ENCODE measurements around the gene MMAB. TPM values are rescaled to one million over a fixed set of nuclear protein-coding genes. Genes with fewer than 3 reads are reported as not detected.

MMAB gene
- total RNA-seq, 1 donor from 2014 or later = 27.7 TPM

DNA sequence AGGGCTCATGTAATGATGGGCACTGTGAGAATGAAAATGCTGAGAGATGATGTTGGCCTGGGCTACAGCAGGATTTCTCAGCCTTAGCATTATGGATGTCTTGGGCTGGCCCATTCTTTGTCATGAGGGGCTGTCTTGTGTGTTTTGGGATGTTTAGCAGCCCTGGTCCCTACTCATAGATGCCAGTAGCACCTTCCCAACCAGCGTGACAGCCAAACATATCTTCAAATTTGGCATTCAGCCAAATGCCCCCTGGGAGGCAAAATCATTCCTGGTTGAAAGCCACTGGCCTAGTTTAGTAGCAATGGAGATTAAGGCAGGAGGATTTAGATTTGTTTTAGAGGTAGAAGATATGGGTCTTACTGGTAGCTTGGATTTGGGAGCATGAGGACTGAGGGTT, 69.2 kb downstream of the MMAB start:
- Histone ChIP-seq H3K4me3 (no peak overlapping the region), H3K27me3 (no peaks in the 10 kb centered on the region), H3K9me3 (no peaks in the 10 kb centered on the region), H3K36me3 (peaks cover 4 to 99% of the 10 kb centered on the region in 2 donors), H3K27ac (no peak overlapping the region), H3K4me1 (no peaks in the 10 kb centered on the region)
- intact Hi-C loops (cut with DNase I) = no loop called here
- TF ChIP-seq POLR2AphosphoS5 (IDR thresholded peaks at IDR 0.05; ENCODE audit: insufficient read depth in 1 of 2, low read depth in 1 of 2) = no peak
- no peak for TF ChIP-seq CTCF (IDR thresholded peaks at IDR 0.05)
- no peak for TF ChIP-seq POLR2A (IDR thresholded peaks at IDR 0.05)
- DNase-seq (ENCODE audit: extremely low spot score in 2 of 2) = no peak

Other genes starting within 250 kb of the MMAB start
- not detected for gene MYO1H, start 225.6 kb downstream of the MMAB start, total RNA-seq
- 86.2 TPM for gene KCTD10, start 96.2 kb downstream of the MMAB start, total RNA-seq
- gene UBE3B, start 95.9 kb downstream of the MMAB start, total RNA-seq = 32.2 TPM
- gene MVK, start 290 bp upstream of the MMAB start, total RNA-seq = 24.1 TPM
- gene FAM222A, start 140.3 kb upstream of the MMAB start, total RNA-seq = 1.5 TPM

Measured in vagina (tissue), 2 donors.